BLaER1 (cell line): Measurements from ENCODE around the gene LNX2.

Source experiments
- H3K27ac ChIP-seq: shearing (Covaris generic); formaldehyde crosslinking; 2 replicates; pipeline ENCODE4 v1.8.1; 2022
- H3K27me3 ChIP-seq: shearing (Covaris generic); formaldehyde crosslinking; 2 replicates; pipeline ENCODE4 v1.8.1; 2022
- H3K36me3 ChIP-seq: shearing (Covaris generic); formaldehyde crosslinking; 2 replicates; pipeline ENCODE4 v1.8.1; 2022
- H3K4me1 ChIP-seq: shearing (Covaris generic); formaldehyde crosslinking; 2 replicates; pipeline ENCODE4 v1.8.1; 2022
- H3K4me2 ChIP-seq: shearing (Covaris generic); formaldehyde crosslinking; 2 replicates; pipeline ENCODE4 v1.8.1; 2022
- H3K4me3 ChIP-seq: shearing (Covaris generic); formaldehyde crosslinking; 2 replicates; pipeline ENCODE4 v1.8.1; 2022
- H3K9ac ChIP-seq: shearing (Covaris generic); formaldehyde crosslinking; 2 replicates; pipeline ENCODE4 v1.8.1; 2022
- H3K9me3 ChIP-seq: shearing (Covaris generic); formaldehyde crosslinking; 2 replicates; pipeline ENCODE4 v1.8.1; 2022
- H4K20me1 ChIP-seq: shearing (Covaris generic); formaldehyde crosslinking; 2 replicates; pipeline ENCODE4 v1.8.1; 2022
- Cebpa-rat ChIP-seq: shearing (Covaris generic); IDR thresholded peaks from 2 replicates; pipeline ENCODE4 v1.8.1; 2022

The LNX2 gene

GRCh38 chr13:27659145-27659865 is 39.0 kb upstream of the LNX2 start:
- peaks cover 65% of the 10 kb centered on the region for H3K36me3 ChIP-seq
- peaks cover 98% of the 10 kb centered on the region for H4K20me1 ChIP-seq
- H3K27me3 ChIP-seq = no peaks in the 10 kb centered on the region
- no peak overlapping the region for H3K27ac ChIP-seq
- H3K4me2 ChIP-seq = no peak overlapping the region
- H3K4me1 ChIP-seq = no peaks in the 10 kb centered on the region
- H3K4me3 ChIP-seq = no peak overlapping the region
- H3K9ac ChIP-seq = no peak overlapping the region
- no peak for TF ChIP-seq Cebpa-rat
- H3K9me3 ChIP-seq = no peaks in the 10 kb centered on the region

DNA sequence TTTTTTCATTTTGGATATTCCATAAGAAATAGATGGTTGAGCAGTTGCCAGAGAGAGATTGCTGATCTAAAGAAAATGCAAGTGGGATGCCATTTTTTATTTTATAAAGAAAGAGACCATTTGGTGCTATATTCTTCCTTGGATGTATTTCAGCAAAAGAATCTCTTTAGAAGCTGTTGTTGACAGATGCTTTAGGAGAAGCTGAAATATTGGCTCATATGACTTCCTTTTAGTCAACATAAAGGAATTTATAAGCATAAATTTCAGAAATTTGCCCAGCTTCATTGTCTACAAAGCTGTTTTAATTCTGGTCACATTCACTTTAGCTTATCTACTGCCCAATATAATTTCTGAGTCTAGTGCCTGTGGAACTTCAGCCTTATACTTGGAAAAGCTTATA is 38.2 kb upstream of the LNX2 start:
- Histone ChIP-seq H3K4me2 (no peak overlapping the region), H3K4me3 (no peak overlapping the region), H3K27me3 (no peaks in the 10 kb centered on the region), H3K27ac (no peak overlapping the region), H3K36me3 (peaks cover 59% of the 10 kb centered on the region), H3K4me1 (no peaks in the 10 kb centered on the region), H3K9me3 (no peaks in the 10 kb centered on the region), H4K20me1 (peaks cover 93% of the 10 kb centered on the region), H3K9ac (no peak overlapping the region)
- TF ChIP-seq Cebpa-rat = no peak

DNA sequence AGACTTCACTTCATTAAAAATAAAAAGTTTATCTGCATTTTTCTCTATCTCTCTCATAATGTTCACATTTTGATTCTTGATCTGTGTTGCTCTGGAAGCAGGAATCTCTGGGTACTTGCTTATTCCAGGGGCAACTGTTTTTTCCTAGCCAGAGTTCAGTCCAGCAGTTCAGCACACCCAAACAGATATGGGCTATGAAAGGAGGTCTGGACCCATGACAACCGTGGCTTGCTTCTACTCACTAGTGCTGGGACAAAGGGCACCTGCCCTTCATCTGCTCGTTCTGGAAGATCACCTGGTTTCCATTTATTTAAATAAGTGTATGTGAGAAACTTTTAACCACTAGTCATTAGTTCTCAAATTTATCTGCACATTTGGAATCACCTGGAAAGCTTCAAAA is 37.4 kb upstream of the LNX2 start:
- H3K9me3 ChIP-seq = no peaks in the 10 kb centered on the region
- TF ChIP-seq Cebpa-rat = no peak
- no peaks in the 10 kb centered on the region for H3K4me1 ChIP-seq
- peaks cover 67% of the 10 kb centered on the region for H3K36me3 ChIP-seq
- no peak overlapping the region for H3K27ac ChIP-seq
- peaks cover 85% of the 10 kb centered on the region for H4K20me1 ChIP-seq
- H3K27me3 ChIP-seq = no peaks in the 10 kb centered on the region
- no peak overlapping the region for H3K4me2 ChIP-seq
- H3K4me3 ChIP-seq = no peak overlapping the region
- H3K9ac ChIP-seq = no peak overlapping the region

DNA sequence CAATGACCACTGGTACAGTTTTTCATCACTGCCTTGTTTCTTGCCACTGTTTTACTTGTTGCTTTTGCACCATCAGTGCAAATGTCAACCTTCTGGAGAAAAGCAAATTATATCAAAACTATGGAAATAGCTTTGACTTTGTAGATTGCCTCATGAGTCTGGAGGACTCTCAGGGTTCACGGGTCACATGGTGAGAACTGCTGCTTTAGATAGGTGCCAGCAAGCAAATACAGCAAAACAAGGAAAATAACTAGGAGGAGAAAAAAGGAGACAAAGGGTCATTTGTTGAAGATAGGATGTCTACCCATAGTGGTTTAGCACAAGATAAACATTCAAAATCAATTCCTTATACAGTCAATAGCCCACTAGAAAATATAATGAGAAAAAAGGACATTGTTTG is 34.5 kb upstream of the LNX2 start:
- TF ChIP-seq Cebpa-rat = no peak
- no peak overlapping the region for H3K27ac ChIP-seq
- peaks cover 12% of the 10 kb centered on the region for H3K9me3 ChIP-seq

DNA sequence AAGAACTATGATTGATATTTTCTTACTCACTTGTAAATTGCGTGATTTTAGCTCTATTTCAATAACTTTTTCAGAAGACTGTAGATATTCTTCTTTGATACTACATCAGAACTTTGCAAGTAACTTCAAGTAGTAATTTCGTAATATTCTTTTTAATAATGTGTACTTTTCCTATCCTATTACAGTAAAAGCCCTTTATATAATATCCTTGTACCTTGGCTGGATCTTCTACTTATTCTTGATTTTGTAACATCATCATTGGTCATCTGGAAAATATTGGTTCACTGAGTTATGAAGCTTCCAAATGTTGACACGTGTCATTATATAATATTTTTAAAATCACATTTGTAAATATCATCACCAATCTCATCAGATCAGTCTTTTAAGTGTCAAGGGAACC is 33.7 kb upstream of the LNX2 start:
- peaks cover 76% of the 10 kb centered on the region for H3K36me3 ChIP-seq
- peaks cover 20% of the 10 kb centered on the region for H3K9me3 ChIP-seq
- H3K4me1 ChIP-seq = no peaks in the 10 kb centered on the region
- no peak overlapping the region for H3K4me3 ChIP-seq
- no peak overlapping the region for H3K27ac ChIP-seq
- H4K20me1 ChIP-seq = peaks cover 56% of the 10 kb centered on the region
- no peak overlapping the region for H3K9ac ChIP-seq
- H3K27me3 ChIP-seq = no peaks in the 10 kb centered on the region
- no peak overlapping the region for H3K4me2 ChIP-seq
- no peak for TF ChIP-seq Cebpa-rat

More for the DNA sequence above, 34.5 kb upstream of the LNX2 start:
- Histone ChIP-seq H3K4me2 (no peak overlapping the region), H3K27me3 (no peaks in the 10 kb centered on the region), H4K20me1 (peaks cover 64% of the 10 kb centered on the region), H3K36me3 (peaks cover 75% of the 10 kb centered on the region), H3K9ac (no peak overlapping the region), H3K4me1 (no peaks in the 10 kb centered on the region), H3K4me3 (no peak overlapping the region)

- peaks cover 69% of the 10 kb centered on the region for H3K36me3 ChIP-seq
These were observed 30.0 kb upstream of the LNX2 start for GRCh38 chr13:27650312-27650711.

DNA sequence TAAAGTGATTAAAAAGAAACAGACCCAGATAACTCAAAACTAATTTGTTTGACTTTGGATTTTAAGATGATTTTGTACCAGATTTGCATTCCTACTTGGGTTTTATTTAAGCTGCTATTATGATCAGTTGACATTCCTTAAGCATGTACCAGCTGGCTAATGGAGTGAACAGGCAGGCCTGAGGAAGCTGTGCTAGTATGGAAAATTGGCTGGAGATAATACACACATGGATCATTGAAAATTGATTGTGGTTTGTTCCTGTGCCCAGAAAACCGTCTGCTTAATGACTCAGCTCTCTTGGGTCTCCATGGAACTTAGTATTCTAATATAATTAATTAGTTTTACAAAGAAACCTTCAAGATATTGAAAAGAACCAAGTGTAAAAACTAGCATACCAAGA is 24.0 kb upstream of the LNX2 start:
- Histone ChIP-seq H3K27me3 (no peaks in the 10 kb centered on the region), H3K4me1 (peaks cover 43% of the 10 kb centered on the region), H3K36me3 (peaks cover 29% of the 10 kb centered on the region), H3K27ac (peak overlapping the region; percentile 46; the same call in 1 of the 2 replicates), H3K4me3 (no peak overlapping the region), H4K20me1 (peaks cover 64% of the 10 kb centered on the region), H3K4me2 (peak overlapping the region; percentile 61), H3K9me3 (peaks cover 21% of the 10 kb centered on the region), H3K9ac (peak overlapping the region; percentile 17; the same call in 1 of the 2 replicates)
- no peak for TF ChIP-seq Cebpa-rat

More at GRCh38 chr13:27650312-27650711, 30.0 kb upstream of the LNX2 start:
- TF ChIP-seq Cebpa-rat = no peak
- H3K4me3 ChIP-seq = peak overlapping the region; percentile 35; the same call in 1 of the 2 replicates
- no peak overlapping the region for H3K4me2 ChIP-seq
- H3K9ac ChIP-seq = no peak overlapping the region
- H3K4me1 ChIP-seq = no peaks in the 10 kb centered on the region; the same call in 1 of the 2 replicates
- H3K9me3 ChIP-seq = peaks cover 39% of the 10 kb centered on the region
- no peaks in the 10 kb centered on the region for H3K27me3 ChIP-seq
- H4K20me1 ChIP-seq = peaks cover 29% of the 10 kb centered on the region
- no peak overlapping the region for H3K27ac ChIP-seq

DNA sequence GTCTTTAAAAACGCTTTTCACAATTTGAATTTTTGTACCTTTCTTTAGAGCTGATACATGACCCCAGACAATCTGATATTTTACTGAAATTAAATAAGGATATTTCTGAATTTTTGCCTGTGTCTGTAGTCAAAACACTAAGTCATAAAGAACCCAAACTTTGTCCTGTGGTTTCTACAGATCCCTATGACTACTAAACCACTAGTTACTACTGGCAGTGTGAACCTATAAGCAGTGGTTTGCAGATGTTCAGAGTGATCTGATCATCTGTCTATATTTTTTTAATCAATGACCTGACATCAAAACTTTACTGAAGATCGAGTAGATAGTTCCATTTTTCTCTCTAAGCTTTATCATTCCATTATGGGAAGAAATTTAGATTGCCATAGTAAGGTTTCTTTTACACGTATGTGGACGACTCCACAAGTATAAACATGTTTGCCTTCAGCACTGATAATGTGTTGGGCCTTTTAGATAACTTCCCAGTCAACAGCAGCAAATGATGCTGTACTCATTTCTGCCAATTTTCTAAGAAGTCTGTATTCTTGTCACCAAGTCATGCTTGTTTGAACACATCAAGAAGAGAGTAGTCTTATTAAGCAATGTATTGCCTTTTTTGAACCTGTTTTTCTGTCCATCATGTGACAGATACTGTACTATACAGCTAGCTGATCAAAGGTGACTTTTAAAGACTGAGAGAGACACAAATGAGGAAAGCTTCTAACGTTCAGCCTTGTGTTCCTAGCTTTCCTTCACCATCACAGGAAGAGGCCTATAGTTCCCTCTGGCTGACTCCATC is 23.2 kb upstream of the LNX2 start:
- Histone ChIP-seq H3K27ac (peak overlapping the region; percentile 46; the same call in 1 of the 2 replicates), H3K9ac (peak overlapping the region; percentile 17), H4K20me1 (peaks cover 72% of the 10 kb centered on the region), H3K27me3 (no peaks in the 10 kb centered on the region), H3K36me3 (peaks cover 21% of the 10 kb centered on the region), H3K4me1 (peaks cover 43% of the 10 kb centered on the region), H3K9me3 (peaks cover 14% of the 10 kb centered on the region), H3K4me2 (peak overlapping the region; percentile 61), H3K4me3 (no peak overlapping the region)
- TF ChIP-seq Cebpa-rat = 0 out of 2 replicates have a peak, but pooled peaks have one; percentile 30

- TF ChIP-seq Cebpa-rat = no peak
- Histone ChIP-seq H3K9ac (no peak overlapping the region), H3K9me3 (0 out of 2 replicates have a peak, but pooled peaks cover 7% of the 10 kb centered on the region), H3K27ac (peak overlapping the region; percentile 5; the same call in 1 of the 2 replicates), H3K4me2 (peak overlapping the region; percentile 61), H4K20me1 (peaks cover 88% of the 10 kb centered on the region), H3K36me3 (peaks cover 24% of the 10 kb centered on the region), H3K27me3 (no peaks in the 10 kb centered on the region), H3K4me1 (peaks cover 47% of the 10 kb centered on the region), H3K4me3 (no peak overlapping the region)
These were observed 21.6 kb upstream of the LNX2 start for GRCh38 chr13:27641711-27642502.
